K562 (cell line): ENCODE results near the gene RPS2. TPM values are rescaled to one million over a fixed set of nuclear protein-coding genes. Genes with fewer than 3 reads are reported as not detected.

ENCODE experiments used
- ARID3A ChIP-seq: IDR thresholded peaks from 2 replicates; pipeline ENCODE4 v1.6.1; 2012; ENCODE audit warnings: low read depth, low read length, improper control_type of control experiment, borderline replicate concordance
- CREB3 ChIP-seq: fragments of 450-650 bp; conservative IDR thresholded peaks from 2 replicates; pipeline ENCODE4 v1.6.1; 2016; ENCODE audit warnings: missing genetic modification characterization, low read depth, mild to moderate bottlenecking, missing compliant biosample characterization, moderate library complexity
- DMBX1 ChIP-seq: fragments of 250-450 bp; sonication (Bioruptor Pico); IDR thresholded peaks from 2 replicates; pipeline ENCODE4 v1.8.0; 2022; ENCODE audit warnings: inconsistent platforms, mild to moderate bottlenecking, moderate library complexity, borderline replicate concordance
- EZH2 ChIP-seq: IDR thresholded peaks from 2 replicates; pipeline ENCODE4 v1.6.1; 2012; ENCODE audit warnings: low read depth, mild to moderate bottlenecking, inconsistent platforms, low read length, borderline replicate concordance
- FOS ChIP-seq: IDR thresholded peaks from 3 replicates; pipeline ENCODE4 v1.6.1; 2011; ENCODE audit not compliant: insufficient read length; ENCODE audit errors: extremely low read depth
- HINFP ChIP-seq: fragments of 450-650 bp; conservative IDR thresholded peaks from 2 replicates; pipeline ENCODE4 v1.6.1; 2016; ENCODE audit warnings: missing genetic modification characterization, low read depth, mild to moderate bottlenecking, control low read depth, missing compliant biosample characterization
- HMGXB4 ChIP-seq: sonication (generic); formaldehyde crosslinking; IDR thresholded peaks from 2 replicates; pipeline ENCODE4 v1.8.1; 2023; ENCODE audit warnings: mild to moderate bottlenecking, missing genetic modification reagents
- ID3 ChIP-seq, 2 experiments: fragments of 250-450 bp in 1 of 2; fragments of 450-650 bp in 1 of 2; sonication (Bioruptor Pico) in 1 of 2; IDR thresholded peaks; 2 replicates each; pipeline versions ENCODE4 v1.6.1 to v1.8.0; 2016 to 2021; ENCODE audit warnings: mild to moderate bottlenecking in 2 of 2, moderate library complexity in 2 of 2, missing compliant biosample characterization in 1 of 2, missing genetic modification characterization in 1 of 2
- NFIX ChIP-seq: fragments of 250-450 bp; sonication (Bioruptor Pico); IDR thresholded peaks from 2 replicates; pipeline ENCODE4 v1.4.0; 2020; ENCODE audit warnings: low read depth, mild to moderate bottlenecking, moderate library complexity
- POLR2H ChIP-seq: IDR thresholded peaks from 2 replicates; pipeline ENCODE4 v1.6.1; 2016; ENCODE audit warnings: missing genetic modification characterization, low read depth, mild to moderate bottlenecking, control low read depth, missing compliant biosample characterization, moderate library complexity
- RCOR1 ChIP-seq, 2 experiments: IDR thresholded peaks; 2 replicates each; pipeline ENCODE4 v1.6.1; 2012; ENCODE audit warnings: low read depth in 2 of 2, low read length in 2 of 2, borderline replicate concordance in 1 of 2, improper control_type of control experiment in 1 of 2
- SMAD2 ChIP-seq: fragments of 150-350 bp; IDR thresholded peaks from 2 replicates; pipeline ENCODE4 v1.6.1; 2014; ENCODE audit warnings: low read depth, mild to moderate bottlenecking, low read length
- ZNF311 ChIP-seq: fragments of 250-450 bp; sonication (Bioruptor Pico); IDR thresholded peaks from 2 replicates; pipeline ENCODE4 v1.4.0; 2020; ENCODE audit warnings: mild to moderate bottlenecking, moderate library complexity
- ZNF639 ChIP-seq, 2 experiments: fragments of 200-800 bp in 1 of 2; sonication (Bioruptor generic) in 1 of 2; sonication (generic) in 1 of 2; formaldehyde crosslinking in 1 of 2; IDR thresholded peaks in 1 of 2; conservative IDR thresholded peaks in 1 of 2; 2 replicates each; pipeline versions ENCODE4 v1.5.0 to v1.6.1; 2016 to 2020; ENCODE audit warnings: missing compliant biosample characterization in 1 of 2, missing genetic modification characterization in 1 of 2, missing genetic modification reagents in 1 of 2
- ZNF740 ChIP-seq, 3 experiments: fragments of 200-800 bp in 1 of 3; sonication (Bioruptor generic) in 1 of 3; sonication (generic) in 1 of 3; formaldehyde crosslinking in 1 of 3; IDR thresholded peaks; 2 replicates each; pipeline versions ENCODE4 v1.6.1 to v1.8.0; 2016 to 2022; ENCODE audit warnings: mild to moderate bottlenecking in 2 of 3, missing compliant biosample characterization in 2 of 3, missing genetic modification characterization in 2 of 3, missing genetic modification reagents in 1 of 3
- polyA plus RNA-seq, 8 experiments: library from polyadenylated mRNA; depleted of rRNA in 4 of 8; stranded (reverse) in 5 of 8; unstranded in 3 of 8; fragments of >200 nt; fragmentation: Nextera tagmentation in 2 of 8; fragmentation: Illumina TruSeq in 1 of 8; extraction: Ambion mirVana in 2 of 8; extraction: Trizol in 1 of 8; gene quantifications; 2 replicates each; pipeline versions ENCODE4 v1.2.1 to v1.2.3, GENCODE V29; 2011 to 2014; ENCODE audit warnings: inconsistent platforms in 1 of 8, missing spikeins in 1 of 8
- total RNA-seq, 7 experiments: library from RNA; depleted of rRNA in 6 of 7; stranded (reverse); fragments of >200 nt in 6 of 7; fragmentation: Illumina TruSeq in 2 of 7; extraction: Trizol in 2 of 7; gene quantifications; 2 replicates each; pipeline versions ENCODE4 v1.2.1 to v1.2.3, GENCODE V29; 2011 to 2021; ENCODE audit warnings: low replicate concordance in 1 of 7

The RPS2 gene
- total and polyA plus RNA-seq, 9 of the 15 experiments (the other 6 are each of a cell fraction or from before 2014, with no cell fraction given): 834 to 4,794 (median 3,793) TPM

- no peak for TF ChIP-seq FOS
- TF ChIP-seq HINFP: 0 out of 2 replicates have a peak, but pooled peaks have one; percentile 34
- TF ChIP-seq RCOR1 (IDR thresholded peaks at IDR 0.05; ENCODE audit: borderline replicate concordance in 1 of 2, low read depth in 2 of 2, low read length in 2 of 2): no peak
- no peak for TF ChIP-seq ID3 (CRISPR knock-in tag; IDR thresholded peaks at IDR 0.05)
- TF ChIP-seq ID3 (tag; IDR thresholded peaks at IDR 0.05): peak; percentile 64; the same call in 1 of the 2 replicates
- peak; percentile 59; the same call in 1 of the 2 replicates for TF ChIP-seq ZNF311
- no peak for TF ChIP-seq ZNF740 (CRISPR knock-in tag; IDR thresholded peaks at IDR 0.05)
- TF ChIP-seq ZNF740 (tag; IDR thresholded peaks at IDR 0.05): 0 out of 4 replicates have a peak, but pooled peaks of 1 of the 2 experiments have one; percentile 70
- peak; percentile 77; the same call in 1 of the 2 replicates for TF ChIP-seq DMBX1
- no peak for TF ChIP-seq POLR2H (tag)
- no peak for TF ChIP-seq ARID3A
- 0 out of 4 replicates have a peak, but pooled peaks of 1 of the 2 experiments have one; percentile 40 for TF ChIP-seq ZNF639 (CRISPR knock-in tag; conservative IDR thresholded peaks at IDR 0.05 in 1 of 2, IDR thresholded peaks at IDR 0.05 in 1 of 2)
- no peak for TF ChIP-seq NFIX
- TF ChIP-seq CREB3 (tag): peak; percentile 75; the same call in 1 of the 2 replicates
- TF ChIP-seq HMGXB4 (CRISPR knock-in tag): no peak
- TF ChIP-seq EZH2: no peak
- TF ChIP-seq SMAD2: no peak
Measured at GRCh38 chr16:1993731-1994131, 29.1 kb upstream of the RPS2 start (continued).
